Astrocyte (in vitro differentiated cells and primary cell): ENCODE data around the gene SLC9A9.

Experiments used
- EZH2 ChIP-seq: IDR thresholded peaks from 2 replicates; pipeline ENCODE4 v1.6.1; 2012; ENCODE audit warnings: mild to moderate bottlenecking, low read length, inconsistent platforms; ENCODE audit not compliant: insufficient read depth
- TF ChIP-seq, protein P1 (sequence below): IDR thresholded peaks from 2 replicates; pipeline ENCODE4 v1.5.1; 2011; ENCODE audit warnings: low read depth, mild to moderate bottlenecking, inconsistent platforms, low read length, moderate library complexity; ENCODE audit not compliant: insufficient read depth

DNA sequence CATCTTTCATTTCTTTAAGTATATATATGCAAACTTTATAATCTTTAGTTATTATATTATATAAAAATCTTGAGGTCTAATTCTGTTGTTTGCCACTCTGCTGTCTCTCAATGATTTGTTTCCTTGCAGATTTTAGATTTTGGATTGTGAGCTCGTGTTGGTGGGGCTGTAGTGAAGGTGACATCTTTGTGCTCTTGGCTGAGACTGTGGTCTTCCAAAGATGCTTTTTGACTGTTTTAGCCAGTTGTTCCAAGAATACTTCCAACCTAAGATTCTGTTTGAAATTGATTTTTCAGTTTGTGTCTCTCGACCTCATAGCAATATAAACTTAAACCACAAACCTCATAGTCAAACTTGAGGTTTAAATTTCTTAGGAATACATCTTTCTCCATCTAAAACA lies 326.5 kb downstream of the SLC9A9 start:
- TF ChIP-seq, protein P1, sequence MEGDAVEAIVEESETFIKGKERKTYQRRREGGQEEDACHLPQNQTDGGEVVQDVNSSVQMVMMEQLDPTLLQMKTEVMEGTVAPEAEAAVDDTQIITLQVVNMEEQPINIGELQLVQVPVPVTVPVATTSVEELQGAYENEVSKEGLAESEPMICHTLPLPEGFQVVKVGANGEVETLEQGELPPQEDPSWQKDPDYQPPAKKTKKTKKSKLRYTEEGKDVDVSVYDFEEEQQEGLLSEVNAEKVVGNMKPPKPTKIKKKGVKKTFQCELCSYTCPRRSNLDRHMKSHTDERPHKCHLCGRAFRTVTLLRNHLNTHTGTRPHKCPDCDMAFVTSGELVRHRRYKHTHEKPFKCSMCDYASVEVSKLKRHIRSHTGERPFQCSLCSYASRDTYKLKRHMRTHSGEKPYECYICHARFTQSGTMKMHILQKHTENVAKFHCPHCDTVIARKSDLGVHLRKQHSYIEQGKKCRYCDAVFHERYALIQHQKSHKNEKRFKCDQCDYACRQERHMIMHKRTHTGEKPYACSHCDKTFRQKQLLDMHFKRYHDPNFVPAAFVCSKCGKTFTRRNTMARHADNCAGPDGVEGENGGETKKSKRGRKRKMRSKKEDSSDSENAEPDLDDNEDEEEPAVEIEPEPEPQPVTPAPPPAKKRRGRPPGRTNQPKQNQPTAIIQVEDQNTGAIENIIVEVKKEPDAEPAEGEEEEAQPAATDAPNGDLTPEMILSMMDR: no peak
- TF ChIP-seq EZH2: no peak
